GM19438 (cell line): ENCODE results near the gene GSTP1.
A peak's percentile ranks its signal among the peaks of the same experiment; 100 is the strongest.
"Not testable (repeated sequence)": the region's sequence is repeated elsewhere in the genome, so short reads cannot be mapped to it uniquely, and the experiment has no call there.

Experiments used
- ATAC-seq: cut with Tn5 transposase; IDR thresholded peaks from one replicate; pipeline ENCODE4 v1.9.1; 2021; ENCODE audit warnings: low read depth; ENCODE audit not compliant: unreplicated experiment

The GSTP1 gene

GRCh38 chr11:67613313-67613959 is 29.8 kb downstream of the GSTP1 start:
- no peak for ATAC-seq

GRCh38 chr11:67613960-67614715 is 30.5 kb downstream of the GSTP1 start:
- ATAC-seq = peak; percentile 82

- ATAC-seq = no peak
Observed at GRCh38 chr11:67614730-67615714, 31.4 kb downstream of the GSTP1 start.

GRCh38 chr11:67615728-67616430 is 32.3 kb downstream of the GSTP1 start:
- ATAC-seq = no peak

DNA sequence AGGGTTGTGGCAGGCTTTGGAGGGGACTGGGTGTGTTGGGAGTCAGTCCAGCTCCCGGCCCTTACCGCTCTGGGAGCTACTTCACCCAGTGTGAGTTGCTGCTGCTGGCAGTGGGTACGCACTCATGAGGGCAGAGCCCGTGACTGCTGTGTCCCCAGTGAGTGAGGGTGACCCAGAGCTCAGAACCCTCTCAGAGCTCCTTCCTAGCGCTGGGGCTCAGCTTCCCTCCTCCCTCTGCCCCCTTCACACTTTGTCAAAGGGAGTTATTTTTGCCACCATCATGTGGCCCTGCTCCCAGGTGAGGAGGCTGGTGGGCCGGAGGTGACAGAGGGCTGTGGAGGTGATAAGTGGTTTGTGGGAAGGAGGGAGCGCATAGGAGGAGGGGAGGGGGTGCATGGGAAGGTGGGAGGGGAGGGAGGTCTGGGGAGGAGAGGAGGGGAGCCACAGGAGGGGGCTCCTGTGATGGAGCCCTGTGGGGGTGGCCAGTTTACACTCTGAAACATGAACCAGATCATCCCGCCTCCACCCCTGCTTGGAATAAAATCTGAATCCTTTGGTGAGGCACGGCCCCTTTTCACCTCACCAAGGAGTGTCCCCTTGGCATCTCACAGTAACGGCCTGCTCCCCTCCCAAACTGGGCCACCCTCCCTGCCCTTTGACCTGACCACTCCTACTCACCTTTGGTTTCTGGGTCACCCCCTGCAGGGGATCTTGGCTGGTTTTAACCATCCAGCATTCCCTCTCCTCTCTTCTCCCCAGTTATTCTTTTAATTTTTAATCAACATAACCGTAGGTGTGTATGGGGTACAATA is 33.0 kb downstream of the GSTP1 start:
- no peak for ATAC-seq

GRCh38 chr11:67617243-67617953 is 33.8 kb downstream of the GSTP1 start:
- no peak for ATAC-seq

DNA sequence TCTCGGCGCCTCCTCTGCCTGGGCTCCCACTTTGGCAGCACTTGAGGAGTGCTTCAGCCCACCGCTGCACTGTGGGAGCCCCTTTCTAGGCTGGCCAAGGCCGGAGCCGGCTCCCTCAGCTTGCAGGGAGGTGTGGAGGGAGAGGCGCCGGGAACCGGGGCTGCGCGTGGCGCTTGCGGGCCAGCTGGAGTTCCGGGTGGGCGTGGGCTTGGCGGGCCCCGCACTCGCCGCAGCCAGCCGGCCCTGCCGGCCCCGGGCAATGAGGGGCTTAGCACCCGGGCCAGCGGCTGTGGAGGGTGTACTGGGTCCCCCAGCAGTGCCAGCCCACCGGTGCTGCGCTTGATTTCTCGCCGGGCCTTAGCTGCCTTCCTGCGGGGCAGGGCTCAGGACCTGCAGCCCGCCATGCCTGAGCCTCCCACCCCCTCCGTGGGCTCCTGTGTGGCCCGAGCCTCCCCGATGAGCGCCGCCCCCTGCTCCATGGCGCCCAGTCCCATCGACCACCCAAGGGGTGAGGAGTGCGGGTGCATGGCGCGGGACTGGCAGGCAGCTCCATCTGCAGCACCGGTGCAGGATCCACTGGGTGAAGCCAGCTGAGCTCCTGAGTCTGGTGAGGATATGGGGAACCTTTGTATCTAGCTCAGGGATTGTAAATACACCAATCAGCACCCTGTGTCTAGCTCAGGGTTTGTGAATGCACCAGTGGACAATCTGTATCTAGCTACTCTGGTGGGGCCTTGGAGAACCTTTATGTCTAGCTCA is 35.5 kb downstream of the GSTP1 start:
- ATAC-seq = not testable (repeated sequence)

DNA sequence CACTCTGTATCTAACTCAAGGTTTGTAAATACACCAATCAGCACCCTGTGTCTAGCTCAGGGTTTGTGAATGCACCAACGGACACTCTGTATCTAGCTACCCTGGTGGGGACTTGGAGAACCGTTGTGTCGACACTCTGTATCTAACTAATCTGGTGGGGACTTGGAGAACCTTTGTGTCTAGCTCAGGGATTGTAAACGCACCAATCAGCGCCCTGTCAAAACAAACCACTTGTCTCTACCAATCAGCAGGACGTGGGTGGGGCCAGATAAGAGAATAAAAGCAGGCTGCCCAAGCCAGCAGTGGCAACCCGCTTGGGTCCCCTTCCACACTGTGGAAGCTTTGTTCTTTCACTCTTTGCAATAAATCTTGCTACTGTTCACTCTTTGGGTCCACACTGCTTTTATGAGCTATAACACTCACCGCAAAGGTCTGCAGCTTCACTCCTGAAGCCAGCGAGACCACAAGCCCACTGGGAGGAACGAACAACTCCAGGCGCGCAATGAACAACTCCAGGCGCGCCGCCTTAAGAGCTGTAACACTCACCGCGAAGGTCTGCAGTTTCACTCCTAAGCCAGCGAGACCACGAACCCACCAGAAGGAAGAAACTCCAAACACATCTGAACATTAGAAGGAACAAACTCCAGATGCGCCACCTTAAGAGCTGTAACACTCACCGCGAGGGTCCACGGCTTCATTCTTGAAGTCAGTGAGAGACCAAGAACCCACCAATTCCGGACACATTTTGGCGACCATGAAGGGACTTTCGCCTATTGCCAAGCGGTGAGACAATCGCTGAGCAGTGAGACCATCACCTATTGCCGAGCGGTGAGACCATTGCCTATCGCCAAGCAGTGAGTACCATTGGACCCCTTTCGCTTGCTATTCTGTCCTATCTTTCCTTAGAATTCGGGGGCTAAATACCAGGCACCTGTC is 36.3 kb downstream of the GSTP1 start:
- ATAC-seq = not testable (repeated sequence)

DNA sequence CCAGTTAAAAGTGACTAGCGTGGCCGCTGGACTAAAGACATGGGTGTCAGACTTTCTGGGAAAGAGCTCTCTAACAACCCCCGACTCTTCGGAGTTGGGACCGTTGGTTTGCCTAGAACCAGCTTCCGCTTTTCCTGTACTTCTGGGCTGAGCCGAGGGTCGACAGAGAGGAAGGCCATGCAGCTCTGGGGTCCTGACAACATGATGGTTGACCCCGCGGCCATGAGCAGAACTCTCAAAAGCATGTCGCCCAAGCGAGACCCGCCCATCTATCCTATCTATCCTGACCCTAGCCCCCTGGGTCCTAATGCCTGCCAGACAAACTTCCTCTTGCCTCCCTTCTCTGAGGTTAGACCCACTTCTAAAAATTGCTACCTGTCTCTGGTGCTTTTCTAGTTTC is 37.0 kb downstream of the GSTP1 start:
- not testable (repeated sequence) for ATAC-seq

DNA sequence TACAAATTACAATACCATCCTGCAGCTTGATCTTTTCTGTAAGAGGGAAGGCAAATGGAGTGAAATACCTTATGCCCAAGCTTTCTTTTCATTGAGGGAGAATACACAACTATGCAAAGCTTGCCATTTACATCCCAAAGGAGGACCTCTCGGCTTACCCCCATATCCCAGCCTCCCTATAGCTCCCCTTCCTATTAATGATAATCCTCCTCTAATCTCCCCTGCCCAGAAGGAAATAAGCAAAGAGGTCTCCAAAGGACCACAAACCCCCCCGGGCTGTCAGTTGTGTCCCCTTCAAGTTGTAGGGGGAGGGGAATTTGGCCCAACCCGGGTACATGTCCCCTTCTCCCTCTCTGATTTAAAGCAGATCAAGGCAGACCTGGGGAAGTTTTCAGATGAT is 38.3 kb downstream of the GSTP1 start:
- ATAC-seq = not testable (repeated sequence)

DNA sequence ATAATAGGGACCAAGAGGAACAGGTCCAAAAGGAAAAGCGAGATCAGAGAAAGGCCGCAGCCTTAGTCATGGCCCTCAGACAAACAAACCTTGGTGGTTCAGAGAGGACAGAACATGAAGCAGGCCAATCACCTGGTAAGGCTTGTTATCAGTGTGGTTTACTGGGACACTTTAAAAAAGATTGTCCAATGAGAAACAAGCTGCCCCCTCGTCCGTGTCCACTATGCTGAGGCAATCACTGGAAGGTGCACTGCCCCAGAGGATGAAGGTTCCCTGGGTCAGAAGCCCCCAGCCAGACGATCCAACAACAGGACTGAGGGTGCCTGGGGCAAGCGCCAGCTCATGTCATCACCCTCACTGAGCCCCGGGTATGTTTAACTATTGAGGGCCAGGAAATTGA is 39.3 kb downstream of the GSTP1 start:
- not testable (repeated sequence) for ATAC-seq

- not testable (repeated sequence) for ATAC-seq
Observed at GRCh38 chr11:67623795-67624194, 40.2 kb downstream of the GSTP1 start.

- not testable (repeated sequence) for ATAC-seq
Observed at GRCh38 chr11:67626131-67626833, 42.7 kb downstream of the GSTP1 start.

DNA sequence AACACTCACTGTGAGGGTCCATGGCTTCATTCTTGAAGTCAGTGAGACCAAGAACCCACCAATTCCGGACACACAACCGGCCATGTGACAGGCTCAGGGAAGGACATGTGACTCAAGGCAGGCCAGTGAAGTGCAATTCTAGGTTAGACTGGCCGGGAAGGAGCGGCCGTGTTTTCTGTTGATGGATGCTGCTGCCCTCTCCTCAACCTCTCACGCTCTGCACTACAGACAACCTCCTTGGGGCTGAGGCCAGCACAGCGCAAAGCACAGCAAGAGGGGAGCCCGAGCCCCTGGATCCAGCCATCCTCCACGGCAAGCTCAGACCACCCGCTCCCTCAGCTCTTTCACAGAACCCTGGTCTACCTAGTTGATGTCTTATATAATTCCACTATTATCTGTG is 43.4 kb downstream of the GSTP1 start:
- no peak for ATAC-seq

- ATAC-seq = no peak
Observed at GRCh38 chr11:67627441-67627811, 43.8 kb downstream of the GSTP1 start.

DNA sequence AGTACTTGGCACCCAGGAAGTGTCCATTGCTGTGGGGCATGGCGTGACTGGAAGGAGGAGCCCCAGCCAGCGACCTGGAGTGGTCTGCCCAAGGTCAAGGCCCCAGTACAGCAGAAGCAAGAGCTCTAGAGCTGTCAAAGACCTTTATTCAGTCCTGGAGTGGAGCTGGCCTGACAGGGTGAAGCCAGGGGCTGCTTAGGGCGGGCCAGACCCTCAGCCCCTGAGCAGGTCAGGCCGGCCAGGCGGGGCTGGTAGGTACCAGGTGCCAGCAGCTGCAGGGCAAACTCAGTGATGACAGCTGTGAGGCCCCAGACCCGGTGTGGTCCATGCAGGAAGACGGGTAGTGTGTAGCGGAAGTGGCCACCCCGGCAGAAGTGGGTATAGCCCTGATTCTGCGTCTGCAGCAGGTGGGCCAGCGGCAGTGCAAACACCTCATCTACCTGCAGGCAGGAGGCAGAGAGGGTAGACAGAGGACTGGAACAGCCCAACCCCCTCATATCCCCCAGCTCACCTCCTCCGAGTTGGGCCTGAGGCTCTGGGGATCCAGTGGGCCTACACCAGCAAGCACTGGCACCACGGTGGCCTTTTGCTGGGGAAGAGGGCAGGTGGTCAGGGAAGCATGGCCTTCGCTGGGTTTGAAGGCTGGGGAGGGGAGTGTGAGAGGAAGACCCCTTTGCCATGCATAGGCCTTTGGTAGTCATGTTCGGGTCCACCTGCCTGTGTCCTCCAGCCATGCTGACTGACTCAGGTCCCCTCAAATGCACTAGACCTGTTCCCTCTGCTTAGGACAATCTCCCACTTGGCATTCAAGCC is 44.4 kb downstream of the GSTP1 start:
- ATAC-seq = no peak
